OCI-LY7 (cell line): ENCODE results near the gene IRX4. TPM values are rescaled to one million over a fixed set of nuclear protein-coding genes. Genes with fewer than 3 reads are reported as not detected.

Experiments used
- BruUV-seq: library from RNA; stranded (reverse); fragments of 400-500 nt; replicated peaks from 2 replicates; lab custom pipeline; 2021; lab: Mats Ljungman, UMichigan
- CTCF ChIA-PET: fragments of 300-600 bp; sonication (Branson Sonifier 250); formaldehyde crosslinking; loops from one replicate; lab custom pipeline; 2022; ENCODE audit warnings: antibody characterized with exemption; ENCODE audit not compliant: unreplicated experiment; lab: Charles Lee
- POLR2A ChIA-PET: fragments of 300-600 bp; sonication (Branson Sonifier 250); formaldehyde crosslinking; loops from one replicate; lab custom pipeline; 2022; ENCODE audit warnings: antibody characterized with exemption; lab: Charles Lee
- DNase-seq: peaks from one replicate; pipeline ENCODE4 v3.0.0-alpha.2; 2015; ENCODE audit warnings: low spot score
- H2AFZ ChIP-seq: fragments of 200-600 bp; sonication (generic), shearing (Covaris generic); 2 replicates; pipeline ENCODE4 v1.6.1; 2014; ENCODE audit warnings: mild to moderate bottlenecking, antibody characterized with exemption, low read length, moderate library complexity
- H3K27ac ChIP-seq: fragments of 200-600 bp; sonication (generic); 2 replicates; pipeline ENCODE4 v1.5.1; 2014; ENCODE audit warnings: mixed run types, low read depth, mild to moderate bottlenecking, moderate library complexity, low read length, inconsistent platforms; ENCODE audit not compliant: poor library complexity, severe bottlenecking
- H3K36me3 ChIP-seq: fragments of 200-600 bp; sonication (generic); 2 replicates; pipeline ENCODE4 v1.6.1; 2014; ENCODE audit warnings: mild to moderate bottlenecking, antibody characterized with exemption, low read length, moderate library complexity, mixed read lengths; ENCODE audit not compliant: insufficient read depth
- H3K4me1 ChIP-seq: fragments of 200-600 bp; sonication (generic); 2 replicates; pipeline ENCODE4 v1.5.1; 2014; ENCODE audit warnings: mild to moderate bottlenecking, low read length; ENCODE audit not compliant: insufficient read depth, poor library complexity, severe bottlenecking
- H3K4me2 ChIP-seq: fragments of 200-600 bp; sonication (generic); 2 replicates; pipeline ENCODE4 v1.6.1; 2014; ENCODE audit warnings: mild to moderate bottlenecking, low read length
- H3K4me3 ChIP-seq: fragments of 200-600 bp; sonication (generic); 2 replicates; pipeline ENCODE4 v1.5.1; 2014; ENCODE audit warnings: mild to moderate bottlenecking, low read depth, low read length; ENCODE audit not compliant: poor library complexity, severe bottlenecking
- H3K79me2 ChIP-seq: fragments of 200-600 bp; sonication (generic); 2 replicates; pipeline ENCODE4 v1.6.1; 2016; ENCODE audit warnings: low read depth, mild to moderate bottlenecking, low read length, moderate library complexity, mixed read lengths; ENCODE audit not compliant: insufficient read depth
- H3K9me2 ChIP-seq: fragments of 200-600 bp; sonication (generic); 2 replicates; pipeline ENCODE4 v1.6.1; 2016; ENCODE audit warnings: mild to moderate bottlenecking, low read length, mixed read lengths; ENCODE audit not compliant: insufficient read depth
- H3K9me3 ChIP-seq: fragments of 200-600 bp; sonication (generic); 2 replicates; pipeline ENCODE4 v1.6.1; 2014; ENCODE audit warnings: mild to moderate bottlenecking, mixed run types, low read length, mixed read lengths
- H4K20me1 ChIP-seq: fragments of 200-600 bp; sonication (generic); 2 replicates; pipeline ENCODE4 v1.6.1; 2014; ENCODE audit warnings: mild to moderate bottlenecking, antibody characterized with exemption, low read length, moderate library complexity, mixed read lengths; ENCODE audit not compliant: insufficient read depth
- EZH2phosphoT487 ChIP-seq: fragments of 200-600 bp; sonication (generic); IDR thresholded peaks from 2 replicates; pipeline ENCODE4 v1.6.1; 2018; ENCODE audit warnings: low read depth, borderline replicate concordance, mild to moderate bottlenecking, mixed run types, antibody characterized with exemption, low read length, moderate library complexity, mixed read lengths
- intact Hi-C: fragments of 100-400 bp; cut with micrococcal nuclease; formaldehyde crosslinking; loops from one replicate; pipeline ENCODE4 v1.10.0; 2022; ENCODE audit not compliant: unreplicated experiment
- total RNA-seq, 2 experiments: library from RNA; depleted of rRNA in 1 of 2; stranded (reverse); fragments of >200 nt in 1 of 2; shearing (Covaris generic) in 1 of 2; gene quantifications; 2 replicates each; pipeline ENCODE4 v1.2.3, GENCODE V29; 2014 to 2022
- TF ChIP-seq, protein P1 (sequence below): fragments of 200-600 bp; sonication (generic); conservative IDR thresholded peaks from 2 replicates; pipeline ENCODE4 v1.5.1; 2014; ENCODE audit warnings: mild to moderate bottlenecking, antibody characterized with exemption, low read length, moderate library complexity, mixed read lengths

Gene IRX4
- total RNA-seq, 2 experiments from 2014 or later, result not detected

GRCh38 chr5:1876660-1877064 is 6.1 kb downstream of the IRX4 start:
- H3K27ac ChIP-seq, result no peak overlapping the region
- H4K20me1 ChIP-seq, result no peaks in the 10 kb centered on the region
- no peaks in the 10 kb centered on the region for H3K9me2 ChIP-seq
- BruUV-seq, result no TSS peak
- H3K4me1 ChIP-seq, result peaks cover 35% of the 10 kb centered on the region
- intact Hi-C loops, result loop anchor here (10.0 kb wide), 1 partner anchor 112 kb away; no protein-coding TSS in a partner anchor
- DNase-seq, result no peak
- no peaks in the 10 kb centered on the region for H3K9me3 ChIP-seq
- H3K79me2 ChIP-seq, result no peaks in the 10 kb centered on the region
- no peak for TF ChIP-seq EZH2phosphoT487
- TF ChIP-seq, protein P1, sequence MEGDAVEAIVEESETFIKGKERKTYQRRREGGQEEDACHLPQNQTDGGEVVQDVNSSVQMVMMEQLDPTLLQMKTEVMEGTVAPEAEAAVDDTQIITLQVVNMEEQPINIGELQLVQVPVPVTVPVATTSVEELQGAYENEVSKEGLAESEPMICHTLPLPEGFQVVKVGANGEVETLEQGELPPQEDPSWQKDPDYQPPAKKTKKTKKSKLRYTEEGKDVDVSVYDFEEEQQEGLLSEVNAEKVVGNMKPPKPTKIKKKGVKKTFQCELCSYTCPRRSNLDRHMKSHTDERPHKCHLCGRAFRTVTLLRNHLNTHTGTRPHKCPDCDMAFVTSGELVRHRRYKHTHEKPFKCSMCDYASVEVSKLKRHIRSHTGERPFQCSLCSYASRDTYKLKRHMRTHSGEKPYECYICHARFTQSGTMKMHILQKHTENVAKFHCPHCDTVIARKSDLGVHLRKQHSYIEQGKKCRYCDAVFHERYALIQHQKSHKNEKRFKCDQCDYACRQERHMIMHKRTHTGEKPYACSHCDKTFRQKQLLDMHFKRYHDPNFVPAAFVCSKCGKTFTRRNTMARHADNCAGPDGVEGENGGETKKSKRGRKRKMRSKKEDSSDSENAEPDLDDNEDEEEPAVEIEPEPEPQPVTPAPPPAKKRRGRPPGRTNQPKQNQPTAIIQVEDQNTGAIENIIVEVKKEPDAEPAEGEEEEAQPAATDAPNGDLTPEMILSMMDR, result no peak
- H3K36me3 ChIP-seq, result no peaks in the 10 kb centered on the region
- POLR2A ChIA-PET, result interaction anchor here (0.7 kb wide), 1 partner anchor 81 kb away, joined by 3 read pairs; no protein-coding TSS in a partner anchor
- no peak overlapping the region for H3K4me2 ChIP-seq
- CTCF ChIA-PET, result no interaction called here
- no peak overlapping the region for H2AFZ ChIP-seq
- no peak overlapping the region for H3K4me3 ChIP-seq

- ChIA-PET POLR2A (interaction anchor here (0.7 kb wide), 1 partner anchor 81 kb away, joined by 3 read pairs; no protein-coding TSS in a partner anchor), CTCF (no interaction called here)
- H3K4me2 ChIP-seq, result peak overlapping the region; percentile 72
- no peaks in the 10 kb centered on the region for H3K9me3 ChIP-seq
- no peak overlapping the region for H3K27ac ChIP-seq
- no peak overlapping the region for H3K4me3 ChIP-seq
- no peak for DNase-seq
- H4K20me1 ChIP-seq, result no peaks in the 10 kb centered on the region
- H3K79me2 ChIP-seq, result no peaks in the 10 kb centered on the region
- H2AFZ ChIP-seq, result no peak overlapping the region
- no peaks in the 10 kb centered on the region for H3K9me2 ChIP-seq
- no TSS peak for BruUV-seq
- intact Hi-C loops, result loop anchor here (10.0 kb wide), 1 partner anchor 111 kb away; no protein-coding TSS in a partner anchor
- H3K4me1 ChIP-seq, result peaks cover 35% of the 10 kb centered on the region
- H3K36me3 ChIP-seq, result no peaks in the 10 kb centered on the region
- TF ChIP-seq, protein P1, result no peak
- 0 out of 2 replicates have a peak, but pooled peaks have one; percentile 59 for TF ChIP-seq EZH2phosphoT487
These were observed 6.7 kb downstream of the IRX4 start for GRCh38 chr5:1875843-1876659.
